ENCODE results near the gene RCC1.
"Not testable (repeated sequence)": the region's sequence is repeated elsewhere in the genome, so short reads cannot be mapped to it uniquely, and the experiment has no call there.

Gene RCC1

GRCh38 chr1:28540651-28541050 is 34.8 kb downstream of the RCC1 start:
- no peak for TF ChIP-seq CTCF (IDR thresholded peaks at IDR 0.05; ENCODE audit: extremely low read depth, insufficient read depth, missing control alignments)
- in situ Hi-C loops (cut with MboI; ENCODE audit: low pct_unique_long_range_greater_than_20kb, low sequenced_read_pairs, unreplicated experiment), result no loop called here

GRCh38 chr1:28541414-28542015 is 35.7 kb downstream of the RCC1 start:
- in situ Hi-C loops (cut with MboI; ENCODE audit: low pct_unique_long_range_greater_than_20kb, low sequenced_read_pairs, unreplicated experiment); DNase-seq (ENCODE audit: low spot score): not testable (repeated sequence)

More at GRCh38 chr1:28540651-28541050, 34.8 kb downstream of the RCC1 start:
- no peak for DNase-seq (ENCODE audit: low spot score)

- no peak for TF ChIP-seq CTCF (IDR thresholded peaks at IDR 0.05; ENCODE audit: extremely low read depth, insufficient read depth, missing control alignments)
- no peak for DNase-seq (ENCODE audit: low spot score)
- in situ Hi-C loops (cut with MboI; ENCODE audit: low pct_unique_long_range_greater_than_20kb, low sequenced_read_pairs, unreplicated experiment), result no loop called here
Observed at GRCh38 chr1:28545246-28545628, 39.4 kb downstream of the RCC1 start.

GRCh38 chr1:28548318-28548717 is 42.5 kb downstream of the RCC1 start:
- no peak for TF ChIP-seq CTCF (IDR thresholded peaks at IDR 0.05; ENCODE audit: extremely low read depth, insufficient read depth, missing control alignments)
- in situ Hi-C loops (cut with MboI; ENCODE audit: low pct_unique_long_range_greater_than_20kb, low sequenced_read_pairs, unreplicated experiment), result no loop called here
- no peak for DNase-seq (ENCODE audit: low spot score)

GRCh38 chr1:28551381-28551780 is 45.5 kb downstream of the RCC1 start:
- in situ Hi-C loops (cut with MboI; ENCODE audit: low pct_unique_long_range_greater_than_20kb, low sequenced_read_pairs, unreplicated experiment), result no loop called here
- no peak for DNase-seq (ENCODE audit: low spot score)
- no peak for TF ChIP-seq CTCF (IDR thresholded peaks at IDR 0.05; ENCODE audit: extremely low read depth, insufficient read depth, missing control alignments)

- no peak for TF ChIP-seq CTCF (IDR thresholded peaks at IDR 0.05; ENCODE audit: extremely low read depth, insufficient read depth, missing control alignments)
- in situ Hi-C loops (cut with MboI; ENCODE audit: low pct_unique_long_range_greater_than_20kb, low sequenced_read_pairs, unreplicated experiment), result no loop called here
- DNase-seq (ENCODE audit: low spot score), result peak; percentile 98
Observed at GRCh38 chr1:28552758-28553663, 47.2 kb downstream of the RCC1 start, which contains the start of gene TRNAU1AP. Gene TRNAU1AP, plus strand, starts transcription at chr1:28553085. Its CDS starts 26 bp downstream, at chr1:28553111.

GRCh38 chr1:28560886-28561285 is 55.0 kb downstream of the RCC1 start:
- in situ Hi-C loops (cut with MboI; ENCODE audit: low pct_unique_long_range_greater_than_20kb, low sequenced_read_pairs, unreplicated experiment), result no loop called here
- no peak for DNase-seq (ENCODE audit: low spot score)
- no peak for TF ChIP-seq CTCF (IDR thresholded peaks at IDR 0.05; ENCODE audit: extremely low read depth, insufficient read depth, missing control alignments)
